ENCODE data around the gene NDUFS7. TPM values are rescaled to one million over a fixed set of nuclear protein-coding genes. Genes with fewer than 3 reads are reported as not detected.

NDUFS7 gene
- total and polyA plus RNA-seq, 2 donors (not counting 3 experiments of a cell fraction or from before 2014, with no cell fraction given), result 101 to 224 TPM

DNA sequence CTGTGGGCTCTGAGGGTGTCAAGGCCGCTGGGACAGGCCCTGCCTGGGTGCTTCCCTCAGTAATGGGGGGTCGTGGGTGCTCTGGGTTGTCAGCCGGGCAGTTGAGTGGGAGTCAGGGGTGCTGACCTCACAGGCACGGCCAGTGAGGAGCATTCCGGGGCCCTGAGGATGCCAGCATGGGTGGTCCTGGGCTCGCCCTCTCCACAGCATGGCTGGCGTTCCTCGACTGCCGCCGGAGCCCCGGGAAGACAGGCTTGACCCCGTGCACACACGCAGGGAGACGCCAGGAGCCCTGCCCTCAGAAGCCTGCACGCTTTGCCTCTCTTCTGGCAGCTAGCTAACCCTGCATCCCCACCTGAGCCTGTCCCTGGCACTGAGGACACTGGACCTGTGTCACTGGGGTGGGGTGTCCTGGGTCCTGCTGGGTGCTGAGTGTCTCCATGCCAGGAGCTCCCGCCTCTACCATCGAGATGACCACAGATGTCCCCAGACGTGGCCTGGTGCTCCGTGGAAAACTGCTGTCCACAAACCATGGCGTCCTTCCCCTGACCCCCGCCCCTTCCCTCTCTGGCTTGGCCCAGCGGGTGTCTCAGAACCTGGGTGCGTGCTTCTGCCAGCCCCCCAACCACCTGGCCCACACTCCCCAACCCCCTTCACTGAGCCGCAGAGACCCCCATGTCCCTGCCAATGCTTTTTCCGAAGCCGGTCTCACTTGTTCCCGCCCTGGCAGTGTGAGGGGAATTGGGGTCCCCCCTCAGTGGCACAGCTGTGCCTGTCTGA, 4.4 kb upstream of the NDUFS7 start:
- Histone ChIP-seq H4K20me1 (replicated peaks; ENCODE audit: control insufficient read depth, extremely low read depth, insufficient read depth, low read length) (no peaks in the 10 kb centered on the region), H2AFZ (ENCODE audit: low read depth, low read length) (no peak overlapping the region), H3K4me1 (ENCODE audit: control insufficient read depth, extremely low read depth, insufficient read depth, low read length) (peaks cover 1% of the 10 kb centered on the region), H3K79me2 (ENCODE audit: control insufficient read depth, insufficient read depth, low read length) (peaks cover 4% of the 10 kb centered on the region), H3K27ac (ENCODE audit: insufficient read depth, low read depth, low read length) (no peak overlapping the region), H3K36me3 (ENCODE audit: control insufficient read depth in 2 of 2, extremely low read depth in 1 of 2, insufficient read depth in 2 of 2, low read length in 2 of 2) (peaks cover 0 to 6% of the 10 kb centered on the region in 2 experiments), H3K9me1 (replicated peaks; ENCODE audit: control insufficient read depth, extremely low read depth, insufficient read depth, low read length) (no peaks in the 10 kb centered on the region), H3K27me3 (ENCODE audit: control insufficient read depth in 2 of 2, insufficient read depth in 2 of 2, low read length in 2 of 2) (no peaks in the 10 kb centered on the region), H3K9me3 (replicated peaks; ENCODE audit: control insufficient read depth, insufficient read depth, low read length) (no peaks in the 10 kb centered on the region), H3K4me3 (replicated peaks in 1 of 3; ENCODE audit: insufficient read depth in 1 of 3, low read depth in 1 of 3, low read length in 3 of 3) (no peak overlapping the region), H3K9ac (replicated peaks; ENCODE audit: extremely low read depth, insufficient read depth, low read length) (no peak overlapping the region), H3K4me2 (ENCODE audit: insufficient read depth, low read length) (no peak overlapping the region)
- FAIRE-seq (no peak), DNase-seq (ENCODE audit: low read depth, low spot score) (no peak)
- intact Hi-C loops (cut with micrococcal nuclease) (no loop called here), dilution Hi-C loops (cut with MboI; ENCODE audit: extremely low pct_ligation_motif_present, low sequenced_read_pairs) (no loop called here)
- POLR2A ChIA-PET, result no interaction called here
- no TSS peak for BruUV-seq (replicated peaks)
- TF ChIP-seq, protein P1, sequence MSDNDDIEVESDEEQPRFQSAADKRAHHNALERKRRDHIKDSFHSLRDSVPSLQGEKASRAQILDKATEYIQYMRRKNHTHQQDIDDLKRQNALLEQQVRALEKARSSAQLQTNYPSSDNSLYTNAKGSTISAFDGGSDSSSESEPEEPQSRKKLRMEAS (IDR thresholded peaks at IDR 0.05; ENCODE audit: insufficient read depth, insufficient read length), result no peak
- TF ChIP-seq, protein P2, sequence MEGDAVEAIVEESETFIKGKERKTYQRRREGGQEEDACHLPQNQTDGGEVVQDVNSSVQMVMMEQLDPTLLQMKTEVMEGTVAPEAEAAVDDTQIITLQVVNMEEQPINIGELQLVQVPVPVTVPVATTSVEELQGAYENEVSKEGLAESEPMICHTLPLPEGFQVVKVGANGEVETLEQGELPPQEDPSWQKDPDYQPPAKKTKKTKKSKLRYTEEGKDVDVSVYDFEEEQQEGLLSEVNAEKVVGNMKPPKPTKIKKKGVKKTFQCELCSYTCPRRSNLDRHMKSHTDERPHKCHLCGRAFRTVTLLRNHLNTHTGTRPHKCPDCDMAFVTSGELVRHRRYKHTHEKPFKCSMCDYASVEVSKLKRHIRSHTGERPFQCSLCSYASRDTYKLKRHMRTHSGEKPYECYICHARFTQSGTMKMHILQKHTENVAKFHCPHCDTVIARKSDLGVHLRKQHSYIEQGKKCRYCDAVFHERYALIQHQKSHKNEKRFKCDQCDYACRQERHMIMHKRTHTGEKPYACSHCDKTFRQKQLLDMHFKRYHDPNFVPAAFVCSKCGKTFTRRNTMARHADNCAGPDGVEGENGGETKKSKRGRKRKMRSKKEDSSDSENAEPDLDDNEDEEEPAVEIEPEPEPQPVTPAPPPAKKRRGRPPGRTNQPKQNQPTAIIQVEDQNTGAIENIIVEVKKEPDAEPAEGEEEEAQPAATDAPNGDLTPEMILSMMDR (IDR thresholded peaks at IDR 0.05; ENCODE audit: extremely low read depth in 1 of 2, insufficient read depth in 1 of 2, low read depth in 1 of 2, low read length in 2 of 2), result no peak
- TF ChIP-seq EZH2 (IDR thresholded peaks at IDR 0.05; ENCODE audit: borderline replicate concordance, low read depth, low read length, severe bottlenecking) (no peak), MYC (IDR thresholded peaks at IDR 0.05; ENCODE audit: low read depth, low read length) (no peak), GATA2 (IDR thresholded peaks at IDR 0.05; ENCODE audit: insufficient read depth, insufficient read length, low read depth, low read length) (no peak), JUN (IDR thresholded peaks at IDR 0.05; ENCODE audit: borderline replicate concordance, insufficient read depth, insufficient read length, low read depth) (no peak), FOS (IDR thresholded peaks at IDR 0.05; ENCODE audit: borderline replicate concordance, insufficient read depth, low read length) (no peak), POLR2A (IDR thresholded peaks at IDR 0.05; ENCODE audit: low read depth, low read length) (no peak), POLR2AphosphoS5 (IDR thresholded peaks at IDR 0.05; ENCODE audit: insufficient read depth, low read depth, low read length) (no peak)
- CTCF ChIA-PET, result interaction anchor here (3.4 kb wide), 1 partner anchor 100 kb away, joined by 13 read pairs; no protein-coding TSS in a partner anchor
